Measurements from ENCODE around the gene ERVFRD-1. TPM values are rescaled to one million over a fixed set of nuclear protein-coding genes. Genes with fewer than 3 reads are reported as not detected.

ERVFRD-1 gene
- total RNA-seq, 2 donors from 2014 or later: not detected

- H3K27me3 ChIP-seq (ENCODE audit: control insufficient read depth, insufficient read depth, low read length, poor library complexity, severe bottlenecking): no peaks in the 10 kb centered on the region
- Mint-ChIP-seq H3K4me1 (peaks cover 11% of the 10 kb centered on the region), H3K9me3 (peaks cover 5% of the 10 kb centered on the region), H3K27me3 (ENCODE audit: insufficient read depth) (no peaks in the 10 kb centered on the region), H3K36me3 (ENCODE audit: low read depth) (peaks cover 18% of the 10 kb centered on the region), H3K4me3 (no peak overlapping the region), H3K27ac (no peak overlapping the region)
- H3K9ac ChIP-seq (ENCODE audit: extremely low read depth, low read length, poor library complexity, severe bottlenecking): no peak overlapping the region
- WGBS, 2 experiments (ENCODE audit: insufficient coverage in 1 of 2, insufficient read length in 1 of 2): 90 to 100% methylated on average over 2 of the region's 2 CpGs
- H3K9me3 ChIP-seq (ENCODE audit: control insufficient read depth, low read length): no peaks in the 10 kb centered on the region
- H3K36me3 ChIP-seq (ENCODE audit: control insufficient read depth, insufficient read depth, low read length): no peaks in the 10 kb centered on the region
- H3K4me3 ChIP-seq (ENCODE audit: low read length): no peak overlapping the region
- peak; percentile 58 for TF ChIP-seq CTCF (conservative IDR thresholded peaks at IDR 0.05)
- no peak for DNase-seq
- H3K4me1 ChIP-seq (ENCODE audit: control insufficient read depth, insufficient read depth, low read length): no peaks in the 10 kb centered on the region
- H3K27ac ChIP-seq (ENCODE audit: low read depth, low read length): no peak overlapping the region
Measured at GRCh38 chr6:11123978-11124377, 12.5 kb upstream of the ERVFRD-1 start.

- DNase-seq: no peak
- TF ChIP-seq CTCF (conservative IDR thresholded peaks at IDR 0.05): no peak
- Histone ChIP-seq H3K4me3 (ENCODE audit: low read length) (no peak overlapping the region), H3K36me3 (ENCODE audit: control insufficient read depth, insufficient read depth, low read length) (no peaks in the 10 kb centered on the region), H3K4me1 (ENCODE audit: control insufficient read depth, insufficient read depth, low read length) (no peaks in the 10 kb centered on the region), H3K9ac (ENCODE audit: extremely low read depth, low read length, poor library complexity, severe bottlenecking) (no peak overlapping the region), H3K27ac (ENCODE audit: low read depth, low read length) (no peak overlapping the region), H3K27me3 (ENCODE audit: control insufficient read depth, insufficient read depth, low read length, poor library complexity, severe bottlenecking) (no peaks in the 10 kb centered on the region), H3K9me3 (ENCODE audit: control insufficient read depth, low read length) (no peaks in the 10 kb centered on the region)
- Mint-ChIP-seq H3K27ac (no peak overlapping the region), H3K4me1 (peaks cover 11% of the 10 kb centered on the region), H3K36me3 (ENCODE audit: low read depth) (peaks cover 17% of the 10 kb centered on the region), H3K27me3 (ENCODE audit: insufficient read depth) (no peaks in the 10 kb centered on the region), H3K4me3 (no peak overlapping the region), H3K9me3 (peaks cover 2% of the 10 kb centered on the region)
- WGBS, 2 experiments (ENCODE audit: insufficient coverage in 1 of 2, insufficient read length in 1 of 2): 93 to 100% methylated on average over 1 of the region's 1 CpG
Measured at GRCh38 chr6:11122380-11122779, 10.9 kb upstream of the ERVFRD-1 start.

- no peaks in the 10 kb centered on the region for H3K9me3 ChIP-seq (ENCODE audit: control insufficient read depth, low read length)
- H3K4me1 Mint-ChIP-seq: peaks cover 9% of the 10 kb centered on the region
- no peak for DNase-seq
- TF ChIP-seq CTCF (conservative IDR thresholded peaks at IDR 0.05): no peak
- H3K27ac Mint-ChIP-seq: no peak overlapping the region
- no peaks in the 10 kb centered on the region for H3K9me3 Mint-ChIP-seq
- no peaks in the 10 kb centered on the region for H3K27me3 ChIP-seq (ENCODE audit: control insufficient read depth, insufficient read depth, low read length, poor library complexity, severe bottlenecking)
- no peak overlapping the region for H3K4me3 Mint-ChIP-seq
- no peak overlapping the region for H3K4me3 ChIP-seq (ENCODE audit: low read length)
- H3K27me3 Mint-ChIP-seq (ENCODE audit: insufficient read depth): no peaks in the 10 kb centered on the region
- WGBS, 2 experiments (ENCODE audit: insufficient coverage in 1 of 2, insufficient read length in 1 of 2): 96 to 100% methylated on average over 2 of the region's 2 CpGs
- H3K36me3 ChIP-seq (ENCODE audit: control insufficient read depth, insufficient read depth, low read length): no peaks in the 10 kb centered on the region
- H3K36me3 Mint-ChIP-seq (ENCODE audit: low read depth): peaks cover 14% of the 10 kb centered on the region
- H3K9ac ChIP-seq (ENCODE audit: extremely low read depth, low read length, poor library complexity, severe bottlenecking): no peak overlapping the region
- H3K4me1 ChIP-seq (ENCODE audit: control insufficient read depth, insufficient read depth, low read length): no peaks in the 10 kb centered on the region
- no peak overlapping the region for H3K27ac ChIP-seq (ENCODE audit: low read depth, low read length)
Measured at GRCh38 chr6:11121851-11122250, 10.3 kb upstream of the ERVFRD-1 start.
